ENCODE measurements around the gene IL10RA.

Gene IL10RA

DNA sequence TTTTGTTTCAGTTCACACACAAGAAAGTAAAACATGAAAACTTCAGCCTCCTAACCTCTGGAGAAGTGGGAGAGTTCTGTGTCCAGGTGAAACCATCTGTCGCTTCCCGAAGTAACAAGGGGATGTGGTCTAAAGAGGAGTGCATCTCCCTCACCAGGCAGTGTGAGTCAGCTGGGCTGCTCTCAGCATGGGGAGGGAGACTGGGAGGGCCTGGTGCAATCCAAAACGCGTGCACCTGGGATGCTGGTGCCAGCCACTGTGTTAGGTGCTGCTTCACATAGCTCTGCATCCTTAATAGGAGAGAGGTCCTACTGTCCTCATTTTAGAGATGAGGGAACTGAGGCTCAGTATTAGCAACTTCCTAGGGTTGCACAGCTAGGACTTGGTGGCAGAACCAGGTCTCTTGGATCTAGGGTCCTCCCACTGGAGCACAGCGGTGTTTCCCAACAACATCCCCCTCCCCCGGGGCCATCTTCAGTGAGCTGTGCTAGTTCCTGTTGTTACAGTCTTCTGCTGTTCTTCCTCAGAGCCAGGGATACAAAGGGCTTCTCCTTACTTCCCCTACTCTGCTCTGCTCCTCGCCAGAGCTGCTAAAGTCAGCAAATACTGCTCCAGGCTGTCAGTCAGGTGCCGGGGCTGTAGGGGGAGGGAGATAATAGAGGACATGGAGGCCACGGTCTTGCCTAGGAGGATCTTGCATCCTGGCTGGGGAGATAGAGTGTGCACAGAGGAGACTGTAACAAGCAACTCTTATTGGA lies 8.0 kb downstream of the IL10RA start:
- DNase-seq = no peak

DNA sequence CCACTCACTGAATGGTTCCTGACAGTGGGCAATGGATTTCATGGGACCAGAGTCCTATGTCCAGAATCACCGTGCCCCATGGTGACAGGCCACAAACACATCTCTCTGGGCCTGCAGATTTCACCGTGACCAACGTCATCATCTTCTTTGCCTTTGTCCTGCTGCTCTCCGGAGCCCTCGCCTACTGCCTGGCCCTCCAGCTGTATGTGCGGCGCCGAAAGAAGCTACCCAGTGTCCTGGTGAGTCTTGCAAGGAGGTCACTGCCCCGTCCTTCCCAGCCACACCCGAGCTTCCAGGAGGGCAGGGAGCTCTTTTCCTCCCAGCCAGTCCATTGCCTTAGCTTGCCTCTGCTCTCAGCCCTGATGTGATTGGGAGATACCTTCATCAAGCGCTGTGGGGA lies 9.3 kb downstream of the IL10RA start:
- DNase-seq = no peak

DNA sequence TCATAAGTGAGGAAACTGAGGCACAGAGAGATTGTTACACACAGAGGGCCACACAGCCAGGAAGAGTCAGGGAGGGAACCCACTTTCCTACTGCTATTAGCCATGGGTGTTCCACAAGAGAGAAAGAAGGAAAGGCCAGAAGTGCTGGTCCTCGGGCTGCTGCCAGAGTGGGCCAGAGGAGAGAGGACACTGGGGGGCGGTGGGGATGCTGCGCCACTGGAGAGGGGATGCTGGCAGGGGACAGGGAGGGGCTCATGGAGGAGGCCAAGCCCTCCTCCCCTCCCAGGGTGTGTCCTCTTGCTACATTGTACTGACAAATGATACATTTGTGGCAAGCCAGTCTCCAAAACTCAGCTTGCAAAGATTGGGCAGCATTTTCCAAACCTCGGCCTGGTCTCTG lies 9.9 kb downstream of the IL10RA start:
- no peak for DNase-seq

DNA sequence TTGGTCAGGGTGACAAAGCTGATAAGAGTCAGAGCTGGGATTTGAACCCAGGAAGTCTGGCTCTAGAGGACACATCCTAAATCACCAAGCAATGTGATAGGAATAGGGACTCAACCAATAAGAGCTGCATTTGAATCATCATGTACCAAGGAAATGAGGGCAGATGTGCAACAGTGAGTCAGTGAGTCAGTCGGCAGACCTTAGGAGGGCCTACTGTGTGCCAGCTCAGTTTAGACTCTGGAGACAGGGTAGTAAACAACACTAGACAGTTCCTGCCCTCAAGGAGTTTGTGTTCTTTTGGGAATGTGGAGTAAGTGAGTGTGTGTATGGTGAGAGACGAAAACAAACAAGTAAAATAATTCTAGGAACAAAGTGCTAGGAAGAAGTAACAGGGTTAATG lies 11.2 kb downstream of the IL10RA start:
- no peak for DNase-seq

DNA sequence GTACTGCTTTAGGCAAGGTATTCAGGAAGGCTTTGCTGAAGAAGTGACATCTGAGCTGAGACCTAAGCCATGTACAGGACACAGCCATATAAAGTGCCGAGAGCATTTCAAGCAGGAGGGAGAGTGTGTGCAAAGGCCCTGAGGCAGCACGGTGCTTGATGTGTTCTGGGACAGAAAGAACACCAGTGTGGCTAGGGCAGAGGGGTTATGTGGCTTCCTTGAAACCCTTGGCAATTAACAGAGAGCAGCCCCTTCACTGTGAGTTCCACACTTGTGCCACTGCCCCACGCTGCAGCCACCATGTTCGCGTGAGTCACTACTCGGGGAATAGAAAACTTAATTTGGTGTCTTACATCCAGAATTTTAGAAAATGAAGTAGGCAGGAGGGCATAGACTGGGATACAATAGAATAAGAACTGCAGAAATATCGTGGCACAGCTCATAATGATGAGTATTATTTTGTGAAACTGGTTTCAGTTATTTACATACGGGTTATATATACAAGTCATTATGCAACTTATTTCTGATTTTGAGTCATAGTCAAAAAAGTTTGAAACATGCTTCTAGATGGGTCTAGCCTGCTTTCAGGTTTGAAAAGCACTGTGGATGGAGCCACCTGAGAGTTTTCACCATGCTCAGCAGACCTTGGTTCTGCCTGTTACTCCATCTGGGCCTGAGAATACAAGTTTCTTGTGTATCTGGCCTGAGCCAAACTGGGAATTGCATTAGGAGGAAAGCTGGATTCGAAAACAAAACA lies 11.8 kb downstream of the IL10RA start:
- no peak for DNase-seq

DNA sequence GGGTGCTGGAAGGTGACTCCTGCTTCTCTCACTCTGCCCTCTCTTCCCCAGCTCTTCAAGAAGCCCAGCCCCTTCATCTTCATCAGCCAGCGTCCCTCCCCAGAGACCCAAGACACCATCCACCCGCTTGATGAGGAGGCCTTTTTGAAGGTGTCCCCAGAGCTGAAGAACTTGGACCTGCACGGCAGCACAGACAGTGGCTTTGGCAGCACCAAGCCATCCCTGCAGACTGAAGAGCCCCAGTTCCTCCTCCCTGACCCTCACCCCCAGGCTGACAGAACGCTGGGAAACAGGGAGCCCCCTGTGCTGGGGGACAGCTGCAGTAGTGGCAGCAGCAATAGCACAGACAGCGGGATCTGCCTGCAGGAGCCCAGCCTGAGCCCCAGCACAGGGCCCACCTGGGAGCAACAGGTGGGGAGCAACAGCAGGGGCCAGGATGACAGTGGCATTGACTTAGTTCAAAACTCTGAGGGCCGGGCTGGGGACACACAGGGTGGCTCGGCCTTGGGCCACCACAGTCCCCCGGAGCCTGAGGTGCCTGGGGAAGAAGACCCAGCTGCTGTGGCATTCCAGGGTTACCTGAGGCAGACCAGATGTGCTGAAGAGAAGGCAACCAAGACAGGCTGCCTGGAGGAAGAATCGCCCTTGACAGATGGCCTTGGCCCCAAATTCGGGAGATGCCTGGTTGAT lies 12.6 kb downstream of the IL10RA start:
- no peak for DNase-seq

DNA sequence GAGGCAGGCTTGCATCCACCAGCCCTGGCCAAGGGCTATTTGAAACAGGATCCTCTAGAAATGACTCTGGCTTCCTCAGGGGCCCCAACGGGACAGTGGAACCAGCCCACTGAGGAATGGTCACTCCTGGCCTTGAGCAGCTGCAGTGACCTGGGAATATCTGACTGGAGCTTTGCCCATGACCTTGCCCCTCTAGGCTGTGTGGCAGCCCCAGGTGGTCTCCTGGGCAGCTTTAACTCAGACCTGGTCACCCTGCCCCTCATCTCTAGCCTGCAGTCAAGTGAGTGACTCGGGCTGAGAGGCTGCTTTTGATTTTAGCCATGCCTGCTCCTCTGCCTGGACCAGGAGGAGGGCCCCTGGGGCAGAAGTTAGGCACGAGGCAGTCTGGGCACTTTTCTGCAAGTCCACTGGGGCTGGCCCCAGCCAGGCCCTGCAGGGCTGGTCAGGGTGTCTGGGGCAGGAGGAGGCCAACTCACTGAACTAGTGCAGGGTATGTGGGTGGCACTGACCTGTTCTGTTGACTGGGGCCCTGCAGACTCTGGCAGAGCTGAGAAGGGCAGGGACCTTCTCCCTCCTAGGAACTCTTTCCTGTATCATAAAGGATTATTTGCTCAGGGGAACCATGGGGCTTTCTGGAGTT lies 13.3 kb downstream of the IL10RA start:
- DNase-seq = no peak

DNA sequence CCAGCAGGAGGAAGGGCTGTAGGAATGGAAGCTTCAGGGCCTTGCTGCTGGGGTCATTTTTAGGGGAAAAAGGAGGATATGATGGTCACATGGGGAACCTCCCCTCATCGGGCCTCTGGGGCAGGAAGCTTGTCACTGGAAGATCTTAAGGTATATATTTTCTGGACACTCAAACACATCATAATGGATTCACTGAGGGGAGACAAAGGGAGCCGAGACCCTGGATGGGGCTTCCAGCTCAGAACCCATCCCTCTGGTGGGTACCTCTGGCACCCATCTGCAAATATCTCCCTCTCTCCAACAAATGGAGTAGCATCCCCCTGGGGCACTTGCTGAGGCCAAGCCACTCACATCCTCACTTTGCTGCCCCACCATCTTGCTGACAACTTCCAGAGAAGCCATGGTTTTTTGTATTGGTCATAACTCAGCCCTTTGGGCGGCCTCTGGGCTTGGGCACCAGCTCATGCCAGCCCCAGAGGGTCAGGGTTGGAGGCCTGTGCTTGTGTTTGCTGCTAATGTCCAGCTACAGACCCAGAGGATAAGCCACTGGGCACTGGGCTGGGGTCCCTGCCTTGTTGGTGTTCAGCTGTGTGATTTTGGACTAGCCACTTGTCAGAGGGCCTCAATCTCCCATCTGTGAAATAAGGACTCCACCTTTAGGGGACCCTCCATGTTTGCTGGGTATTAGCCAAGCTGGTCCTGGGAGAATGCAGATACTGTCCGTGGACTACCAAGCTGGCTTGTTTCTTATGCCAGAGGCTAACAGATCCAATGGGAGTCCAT lies 14.1 kb downstream of the IL10RA start:
- DNase-seq = no peak

DNA sequence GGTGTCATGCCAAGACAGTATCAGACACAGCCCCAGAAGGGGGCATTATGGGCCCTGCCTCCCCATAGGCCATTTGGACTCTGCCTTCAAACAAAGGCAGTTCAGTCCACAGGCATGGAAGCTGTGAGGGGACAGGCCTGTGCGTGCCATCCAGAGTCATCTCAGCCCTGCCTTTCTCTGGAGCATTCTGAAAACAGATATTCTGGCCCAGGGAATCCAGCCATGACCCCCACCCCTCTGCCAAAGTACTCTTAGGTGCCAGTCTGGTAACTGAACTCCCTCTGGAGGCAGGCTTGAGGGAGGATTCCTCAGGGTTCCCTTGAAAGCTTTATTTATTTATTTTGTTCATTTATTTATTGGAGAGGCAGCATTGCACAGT lies 14.6 kb downstream of the IL10RA start:
- no peak for DNase-seq

DNA sequence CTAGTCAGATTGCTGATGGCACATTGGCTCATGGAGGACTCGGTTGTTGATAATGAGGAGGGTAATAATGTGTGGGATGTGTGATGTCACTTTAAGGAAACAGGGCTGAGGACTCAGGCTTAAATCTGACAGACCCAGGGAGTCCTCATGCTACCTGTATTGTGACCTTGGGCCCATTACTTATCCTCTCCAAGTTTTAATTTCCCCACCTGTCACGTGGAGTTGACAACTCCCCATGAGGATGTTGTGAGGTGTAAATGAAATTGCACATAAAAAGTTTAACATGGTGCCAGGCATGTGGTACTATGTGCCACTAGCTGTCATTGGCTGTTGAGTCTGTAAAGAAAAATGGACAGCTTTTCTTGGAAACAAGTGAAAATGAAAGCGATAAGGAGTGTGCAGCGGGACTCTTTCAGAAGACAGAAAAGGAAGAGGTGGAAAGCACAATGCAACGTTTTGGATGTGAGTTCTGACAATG lies 15.3 kb downstream of the IL10RA start:
- peak; percentile 69 for DNase-seq

DNA sequence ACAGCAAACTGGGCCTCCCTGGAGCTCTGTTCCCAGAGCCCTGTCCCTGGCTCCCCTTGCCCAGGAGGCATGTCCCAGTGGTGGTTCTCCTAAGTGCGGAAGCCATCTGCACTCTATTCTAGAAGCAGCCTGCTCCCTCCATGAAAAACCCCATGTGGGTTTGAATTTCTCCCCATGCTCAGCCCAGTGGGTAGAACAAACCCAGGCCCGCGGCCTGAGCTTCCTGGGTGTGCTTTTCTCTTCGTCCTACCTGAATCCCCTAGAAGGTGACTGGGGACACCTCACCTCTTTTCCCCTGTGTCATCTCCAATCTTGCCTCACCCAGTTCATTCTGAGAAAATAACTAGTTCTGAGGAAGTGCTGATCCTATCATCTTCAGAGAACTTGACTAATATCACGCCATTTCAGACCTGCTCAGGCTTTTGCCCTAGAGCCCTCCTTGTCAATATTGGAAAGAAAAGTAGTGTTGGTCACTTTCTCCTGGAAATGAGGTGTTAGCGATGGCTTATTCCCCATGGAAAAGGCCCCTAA lies 15.9 kb downstream of the IL10RA start:
- peak; percentile 53 for DNase-seq

DNA sequence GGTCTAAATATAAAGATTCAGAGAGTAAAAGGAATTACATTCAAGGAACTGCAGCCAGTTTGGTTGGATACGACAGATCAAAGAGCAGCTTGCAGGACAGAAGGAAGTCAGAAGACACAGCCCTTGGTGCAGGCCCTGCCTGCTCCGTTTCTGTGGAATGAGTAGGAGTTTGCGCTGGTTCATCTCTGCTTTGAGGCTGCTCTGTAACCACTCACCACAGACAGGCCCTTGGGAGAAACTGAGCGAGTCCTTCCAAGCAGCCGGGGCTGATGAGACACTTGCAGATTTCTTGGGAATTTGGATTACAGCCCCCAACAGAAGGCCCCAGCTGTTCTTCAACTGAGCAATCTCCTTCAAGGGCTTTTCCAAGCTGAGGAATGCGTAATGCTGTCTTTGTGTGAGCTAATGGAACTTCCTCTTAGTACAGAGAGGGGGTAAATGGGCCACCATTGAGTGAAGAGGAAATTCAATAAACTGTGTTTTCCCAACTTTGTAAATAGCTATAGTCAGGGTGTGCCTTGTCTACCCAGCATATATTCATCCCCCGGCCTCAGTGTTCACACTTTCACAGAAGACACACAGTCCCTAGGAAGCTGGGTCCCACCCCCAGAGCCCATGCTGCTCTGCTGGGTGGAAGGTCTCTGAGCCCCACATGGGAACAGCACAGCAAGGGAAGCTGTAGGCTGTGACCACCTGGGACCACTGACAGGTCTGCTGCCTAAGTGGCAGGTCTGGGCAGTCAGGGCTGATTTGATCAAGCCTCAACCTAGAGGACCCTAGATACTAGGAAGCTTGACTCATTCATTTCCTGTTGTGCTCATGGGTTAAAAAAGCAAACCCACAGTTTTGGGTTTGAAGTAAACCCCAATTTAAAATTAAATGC lies 16.6 kb downstream of the IL10RA start:
- DNase-seq = peak; percentile 57

DNA sequence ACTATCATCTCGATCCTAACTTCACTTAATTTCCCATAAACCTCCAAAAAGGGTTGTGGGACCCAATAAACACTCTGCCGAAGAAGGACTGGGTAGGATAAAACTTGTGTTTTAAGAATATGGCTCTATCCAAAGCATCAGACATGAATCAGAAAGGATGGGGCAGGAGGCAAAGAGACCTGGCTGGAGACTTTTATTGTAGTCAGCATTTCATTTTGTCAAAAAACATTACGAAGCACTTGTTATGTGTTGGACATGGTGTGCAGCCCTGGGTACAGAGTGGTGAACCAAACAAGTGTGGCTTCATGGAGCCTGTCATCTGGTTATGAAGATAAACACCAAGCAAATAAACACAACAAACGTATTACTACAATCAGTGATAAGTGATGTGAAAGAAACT lies 17.3 kb downstream of the IL10RA start:
- DNase-seq = peak; percentile 32

DNA sequence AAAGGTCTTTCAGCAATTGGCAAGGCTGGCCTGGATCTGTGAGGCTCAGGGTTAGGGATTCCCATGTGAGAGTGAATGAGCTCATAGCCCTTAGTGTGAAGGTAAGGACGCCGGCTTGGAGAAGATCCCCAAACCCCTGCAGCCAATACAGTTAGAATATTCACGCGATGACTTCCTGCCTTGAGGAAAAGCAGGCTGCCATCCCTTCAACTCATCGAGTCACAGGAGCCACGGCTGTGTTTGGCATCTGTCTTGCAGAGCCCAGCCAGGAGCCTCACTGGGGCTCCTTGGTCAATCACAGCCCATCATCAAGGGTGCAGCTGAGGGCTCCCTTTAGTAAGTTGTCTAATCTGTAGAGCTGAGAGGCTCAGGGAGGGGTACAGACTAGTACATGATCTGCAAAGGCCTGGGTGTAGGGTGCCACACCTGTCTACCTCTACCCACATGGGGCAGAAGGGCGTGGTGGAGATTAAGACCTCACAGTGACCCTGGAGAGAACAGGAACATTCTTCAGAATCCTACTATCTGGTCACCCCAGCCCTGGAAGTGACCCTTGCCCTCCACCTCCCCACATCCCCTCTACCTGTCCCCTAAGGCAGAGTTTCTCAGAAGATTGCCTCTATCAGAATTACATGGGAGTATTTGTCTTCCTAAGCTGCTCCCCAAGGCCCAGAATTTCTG lies 18.5 kb downstream of the IL10RA start:
- no peak for DNase-seq

DNA sequence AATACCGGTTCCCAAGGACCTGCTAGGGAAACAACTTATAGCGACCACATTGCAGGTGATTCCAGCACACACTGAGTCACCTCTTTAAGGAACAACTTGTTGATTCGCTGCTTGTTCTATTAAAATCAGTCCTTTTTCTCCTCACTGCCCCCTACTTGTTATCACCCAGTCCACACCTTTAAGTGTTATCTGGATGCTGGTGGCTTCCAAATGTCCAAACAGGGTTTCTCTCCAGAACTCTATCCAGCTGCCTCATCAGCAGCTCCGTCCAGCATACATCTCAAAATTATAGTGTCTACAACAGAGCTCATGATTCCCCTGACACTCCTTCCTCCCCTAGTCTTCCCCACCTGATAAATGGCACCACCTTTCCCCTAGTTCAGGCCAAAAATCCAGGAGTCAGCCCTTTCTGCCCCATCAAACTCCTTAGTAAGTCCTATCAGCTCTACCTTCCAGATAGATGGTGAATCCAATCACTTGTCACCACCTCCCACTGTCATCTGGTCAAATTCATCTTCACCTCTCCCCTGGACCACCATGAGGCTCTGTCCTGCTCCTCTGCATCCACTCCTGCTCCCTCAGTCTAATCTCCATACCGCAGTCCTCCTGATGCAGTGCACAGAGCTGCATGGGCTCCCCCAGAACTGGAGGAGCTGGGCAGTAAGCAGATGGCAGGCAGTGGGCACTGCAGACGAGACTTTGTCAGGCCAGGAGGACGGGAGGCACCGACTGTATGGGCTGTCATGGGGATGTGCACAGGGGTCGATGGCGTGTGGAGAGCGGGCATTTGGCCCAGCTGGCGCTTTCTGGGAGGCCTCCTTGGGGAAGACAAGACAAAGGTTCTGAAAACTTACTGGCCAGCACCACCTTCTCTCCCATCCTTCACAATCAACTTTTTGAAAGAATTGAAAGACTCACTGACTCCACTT lies 19.3 kb downstream of the IL10RA start:
- DNase-seq = no peak

DNA sequence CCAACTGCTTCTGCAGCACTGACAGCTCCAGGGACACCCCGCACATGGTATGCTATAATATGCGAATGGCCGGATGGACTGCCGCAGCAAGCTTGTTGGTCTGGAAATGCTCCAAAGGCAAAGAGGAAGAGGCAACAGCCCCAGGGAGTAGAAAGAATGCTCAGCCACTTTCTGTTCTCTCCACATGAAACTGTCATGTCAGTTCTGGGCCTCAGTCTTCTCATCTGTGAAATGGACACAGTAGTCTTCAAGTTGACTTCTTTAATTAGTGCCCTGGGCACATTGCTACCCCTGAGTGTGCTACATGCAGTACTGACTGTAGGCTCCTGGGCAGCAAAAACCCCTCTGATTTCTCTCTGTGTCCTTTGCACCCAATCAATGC lies 19.9 kb downstream of the IL10RA start:
- DNase-seq = no peak

DNA sequence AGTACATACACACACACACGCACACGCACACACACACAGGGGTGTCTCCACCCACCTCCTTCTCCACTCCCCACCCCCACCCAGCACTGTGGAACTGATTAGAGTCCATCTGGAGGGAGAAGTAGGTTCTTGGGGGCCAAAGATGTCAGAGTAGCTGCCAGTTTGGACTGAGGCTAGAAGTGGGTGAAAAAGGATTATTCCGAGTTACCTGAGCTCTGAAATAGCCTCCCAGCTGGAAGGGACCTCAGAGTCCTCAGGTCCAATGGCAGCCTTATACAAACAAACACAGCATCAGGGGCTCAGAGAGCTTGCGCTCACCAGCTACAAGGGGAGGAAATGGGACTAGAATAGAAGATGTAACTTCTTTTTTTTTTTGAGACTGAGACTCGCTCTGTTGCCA lies 20.8 kb downstream of the IL10RA start:
- no peak for DNase-seq

DNA sequence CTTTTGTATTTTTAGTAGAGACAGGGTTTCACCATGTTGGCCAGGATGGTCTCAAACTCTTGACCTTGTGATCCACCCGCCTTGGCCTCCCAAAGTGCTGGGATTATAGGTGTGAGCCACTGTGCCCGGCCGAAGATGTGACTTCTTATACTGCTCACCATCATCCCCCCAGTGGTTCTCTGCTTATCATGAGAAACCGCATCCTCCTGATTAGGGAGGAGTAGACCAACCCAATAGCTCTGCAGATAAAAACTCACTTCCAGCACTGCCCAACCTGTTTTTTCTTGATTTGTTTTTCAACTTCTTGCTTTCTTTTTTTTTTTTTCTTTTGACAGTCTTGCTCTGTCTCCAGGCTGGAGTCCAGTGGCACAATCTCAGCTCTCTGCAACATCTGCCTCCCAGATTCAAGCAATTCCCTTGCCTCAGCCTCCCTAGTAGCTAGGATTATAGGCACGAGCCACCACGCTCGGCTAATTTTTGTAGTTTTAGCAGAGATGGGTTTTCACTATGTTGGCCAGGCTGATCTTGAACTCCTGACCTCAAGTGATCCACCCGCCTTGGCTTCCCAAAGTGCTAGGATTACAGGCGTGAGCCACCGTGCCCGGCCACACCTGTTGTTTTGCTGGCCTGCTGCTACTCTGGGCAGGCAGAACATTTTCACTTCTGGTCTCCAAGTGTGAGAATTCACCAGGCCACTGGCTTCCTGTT lies 21.5 kb downstream of the IL10RA start:
- DNase-seq = peak; percentile 70

All from CD4-positive, alpha-beta T cell treated with Interleukin-21 for 1 hour (primary cell).